ENCODE measurements around the gene CHST9. TPM values are rescaled to one million over a fixed set of nuclear protein-coding genes. Genes with fewer than 3 reads are reported as not detected.

The CHST9 gene
- total and polyA plus RNA-seq, 2 of the 13 experiments (the other 11 are each of a cell fraction or from before 2014, with no cell fraction given): 3.2 to 9.6 TPM

- H3K79me2 ChIP-seq (ENCODE audit: insufficient read depth, low read length): no peaks in the 10 kb centered on the region
- no peak overlapping the region for H2AFZ ChIP-seq (ENCODE audit: low read length)
- no peaks in the 10 kb centered on the region; a peak in 1 of 5 replicates for H3K36me3 ChIP-seq (replicated peaks in 1 of 2; ENCODE audit: control insufficient read depth in 1 of 2, insufficient read depth in 2 of 2, low read length in 2 of 2)
- H3K27me3 ChIP-seq (ENCODE audit: control insufficient read depth in 1 of 2, insufficient read depth in 2 of 2, low read length in 2 of 2): no peaks in the 10 kb centered on the region
- CTCF ChIA-PET (ENCODE audit: low intra/inter-chr PET ratio, low total read pairs): no interaction called here
- 88% methylated on average over 8 of the region's 9 CpGs for WGBS (ENCODE audit: low lambda C conversion rate)
- intact Hi-C loops (cut with micrococcal nuclease; ENCODE audit: unreplicated experiment) (no loop called here), in situ Hi-C loops (cut with HindIII; ENCODE audit: extremely low pct_ligation_motif_present, low pct_unique_long_range_greater_than_20kb) (no loop called here)
- TF ChIP-seq SAFB2 (CRISPR knock-in tag; IDR thresholded peaks at IDR 0.05; ENCODE audit: borderline replicate concordance, low read depth) (no peak), ZNF160 (CRISPR knock-in tag; IDR thresholded peaks at IDR 0.05) (no peak), ZNF781 (CRISPR knock-in tag; IDR thresholded peaks at IDR 0.05; ENCODE audit: borderline replicate concordance, not compliant biosample characterization) (no peak), ZFX (CRISPR knock-in tag; IDR thresholded peaks at IDR 0.05; ENCODE audit: low read depth) (no peak), ELF1 (CRISPR knock-in tag; IDR thresholded peaks at IDR 0.05) (no peak), NBN (conservative IDR thresholded peaks at IDR 0.05) (no peak), CBX5 (CRISPR knock-in tag; IDR thresholded peaks at IDR 0.05; ENCODE audit: borderline replicate concordance) (no peak), ZNF83 (CRISPR knock-in tag; IDR thresholded peaks at IDR 0.05; ENCODE audit: borderline replicate concordance) (no peak), MXI1 (IDR thresholded peaks at IDR 0.05; ENCODE audit: borderline replicate concordance, low read depth, low read length) (no peak), TBP (CRISPR knock-in tag; IDR thresholded peaks at IDR 0.05) (no peak), POGK (CRISPR knock-in tag; conservative IDR thresholded peaks at IDR 0.05) (no peak), ZNF12 (CRISPR knock-in tag; IDR thresholded peaks at IDR 0.05) (no peak), PHF20 (CRISPR knock-in tag; IDR thresholded peaks at IDR 0.05) (no peak), TARDBP (CRISPR knock-in tag; IDR thresholded peaks at IDR 0.05) (no peak), TBX2 (CRISPR knock-in tag; IDR thresholded peaks at IDR 0.05; ENCODE audit: borderline replicate concordance) (no peak), ZNF260 (CRISPR knock-in tag; IDR thresholded peaks at IDR 0.05; ENCODE audit: borderline replicate concordance, low read depth) (no peak), ZSCAN9 (CRISPR knock-in tag; IDR thresholded peaks at IDR 0.05; ENCODE audit: borderline replicate concordance) (no peak)
- H3K4me1 ChIP-seq (ENCODE audit: insufficient read depth, low read length): no peaks in the 10 kb centered on the region
- POLR2A ChIA-PET: no interaction called here
- DNase-seq (ENCODE audit: low spot score): no peak
- no peaks in the 10 kb centered on the region for H3K9me3 ChIP-seq (ENCODE audit: low read length)
- no peak overlapping the region for H3K27ac ChIP-seq (ENCODE audit: extremely low read length, insufficient read depth, low read length)
- ATAC-seq: no peak
- BruUV-seq (replicated peaks): no TSS peak
- no peak overlapping the region for H3K4me2 ChIP-seq (ENCODE audit: low read depth, low read length)
- no peak overlapping the region for H3K4me3 ChIP-seq (replicated peaks in 1 of 3; ENCODE audit: insufficient read depth in 1 of 3, low read depth in 2 of 3, low read length in 3 of 3)
- no peaks in the 10 kb centered on the region for H4K20me1 ChIP-seq (ENCODE audit: insufficient read depth, low read length)
- H3K9ac ChIP-seq (ENCODE audit: insufficient read depth, low read depth, low read length): no peak overlapping the region
- no peak for FAIRE-seq
These were observed 154.7 kb downstream of the CHST9 start for GRCh38 chr18:27030421-27030820.
